T-helper 1 cell treated with Interleukin-12 subunit alpha and Interleukin-12 subunit beta and Interleukin-4 antibody, amounts not matched to agents 30 ng/mL and 1 ng/mL, for 36 hours (primary cell): Measurements from ENCODE around the gene DACH1. TPM values are rescaled to one million over a fixed set of nuclear protein-coding genes. Genes with fewer than 3 reads are reported as not detected.

Source experiments
- intact Hi-C: fragments of 100-400 bp; cut with micrococcal nuclease; formaldehyde crosslinking; loops from one replicate; pipeline ENCODE4 v1.15.1; 2024
- total RNA-seq: library from RNA; stranded (reverse); gene quantifications from 2 replicates; pipeline ENCODE4 v1.2.3, GENCODE V29; 2022

Gene DACH1
- total RNA-seq, 1 donor from 2014 or later = not detected

DNA sequence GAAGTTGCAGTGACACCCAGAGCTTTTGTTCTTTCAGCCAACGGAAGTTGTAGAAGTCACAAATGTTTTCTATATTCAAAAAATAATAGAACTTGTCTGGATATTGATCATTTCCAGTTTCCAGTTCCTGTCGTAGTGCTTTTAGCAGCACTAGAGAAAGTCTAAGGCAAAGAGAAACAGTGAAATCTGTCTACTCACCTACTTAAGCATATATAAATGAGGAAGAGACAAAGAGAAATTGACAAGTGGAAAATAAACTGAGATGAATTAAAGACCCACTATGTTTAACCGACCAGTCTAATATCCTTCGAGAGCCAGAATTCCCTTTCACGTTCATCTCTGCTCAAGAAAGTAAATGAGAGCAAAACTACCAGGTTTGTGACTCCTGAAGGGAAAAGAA is 36.7 kb downstream of the DACH1 start:
- intact Hi-C loops = no loop called here

DNA sequence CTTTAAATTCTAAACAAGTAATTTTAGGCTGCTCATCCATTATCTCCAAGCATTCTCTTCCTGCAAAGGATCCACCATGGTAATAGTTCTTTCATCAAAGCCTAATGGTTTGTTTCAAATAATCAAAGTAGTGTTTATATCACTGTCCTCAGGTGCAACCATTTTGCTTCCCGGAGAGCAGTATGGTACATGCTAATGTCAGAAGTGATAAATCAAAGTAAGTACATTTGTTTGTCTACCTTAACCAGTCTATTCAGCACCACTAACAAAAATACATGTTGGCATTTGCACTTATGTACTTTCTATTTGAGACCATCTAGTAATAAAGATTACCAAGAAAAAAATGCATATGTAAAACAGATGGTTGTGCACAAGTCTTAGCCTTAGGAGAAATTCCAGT is 37.5 kb downstream of the DACH1 start:
- intact Hi-C loops = no loop called here

DNA sequence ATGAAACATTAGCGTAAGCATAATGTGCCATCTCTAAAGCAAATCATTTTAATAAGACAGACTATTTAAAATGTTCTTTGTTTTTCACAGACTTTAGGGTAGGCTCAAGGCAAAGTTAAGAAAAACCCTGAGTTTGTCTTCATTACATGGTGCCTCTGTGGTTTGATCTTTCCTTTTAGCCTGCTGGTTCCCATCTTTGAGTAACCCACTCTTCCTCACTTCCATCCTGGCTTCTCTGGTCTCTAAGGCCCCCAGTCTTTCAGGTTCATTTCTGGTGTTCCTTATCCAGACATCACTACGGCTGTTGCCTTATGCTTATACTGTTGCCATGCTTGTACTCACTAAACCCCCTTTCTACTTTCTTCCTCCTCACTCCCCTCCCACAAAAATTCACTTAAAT is 38.4 kb downstream of the DACH1 start:
- intact Hi-C loops = no loop called here

DNA sequence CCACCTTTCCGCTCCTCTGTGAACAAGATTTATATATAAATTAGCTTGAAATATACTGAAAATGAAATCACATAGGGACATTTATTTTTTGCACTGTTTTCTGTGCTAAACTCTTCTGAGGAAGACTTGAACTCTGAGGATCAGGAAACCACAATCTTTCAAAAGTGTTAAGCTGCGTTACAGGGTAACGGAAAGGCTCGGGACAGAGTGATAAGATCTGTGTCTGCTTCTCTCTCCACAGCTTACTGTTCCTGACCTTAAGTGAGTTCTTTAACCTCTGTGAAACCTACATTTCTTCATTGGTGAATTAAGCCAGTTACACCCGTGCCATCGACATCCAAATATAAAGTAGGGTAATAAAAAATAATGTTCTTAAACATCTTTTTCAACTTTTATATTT is 38.9 kb downstream of the DACH1 start:
- intact Hi-C loops = no loop called here

DNA sequence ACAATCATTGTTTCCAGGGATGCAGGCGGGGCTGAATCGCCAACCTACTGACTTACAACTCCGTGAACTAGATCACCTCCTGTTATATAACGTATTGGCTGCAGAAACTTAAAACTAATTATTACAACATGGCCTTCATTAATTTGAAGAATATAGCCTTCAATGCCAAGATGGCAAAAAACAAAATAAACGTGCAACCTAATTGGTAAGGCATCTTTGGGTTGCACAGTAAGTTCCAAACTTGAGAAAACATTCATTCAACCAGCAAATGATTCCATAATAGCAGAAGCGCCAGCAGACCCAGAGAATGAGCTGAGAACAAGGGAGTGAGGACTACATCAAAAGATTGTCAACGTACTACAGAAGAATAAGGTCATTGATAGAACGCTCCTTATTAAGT is 39.8 kb downstream of the DACH1 start:
- intact Hi-C loops = no loop called here

DNA sequence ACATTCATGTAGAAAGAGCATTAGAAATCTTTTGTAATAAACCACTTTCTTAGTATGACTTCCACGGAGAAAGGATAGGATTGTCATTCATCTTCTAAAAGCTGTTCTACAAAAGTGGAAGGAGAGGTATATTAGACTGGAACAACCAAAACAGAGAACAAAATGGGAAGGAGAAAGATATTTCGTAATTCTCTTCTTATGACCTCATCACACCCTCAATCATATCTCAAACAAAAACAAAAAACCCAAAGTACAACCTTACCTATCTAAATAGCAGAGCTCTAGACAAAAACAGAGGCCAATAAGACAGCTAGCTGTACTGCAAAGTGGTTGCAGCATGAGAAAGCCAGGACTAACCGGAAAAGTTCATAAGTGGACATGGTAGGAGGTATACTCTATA is 46.3 kb downstream of the DACH1 start:
- intact Hi-C loops = no loop called here

DNA sequence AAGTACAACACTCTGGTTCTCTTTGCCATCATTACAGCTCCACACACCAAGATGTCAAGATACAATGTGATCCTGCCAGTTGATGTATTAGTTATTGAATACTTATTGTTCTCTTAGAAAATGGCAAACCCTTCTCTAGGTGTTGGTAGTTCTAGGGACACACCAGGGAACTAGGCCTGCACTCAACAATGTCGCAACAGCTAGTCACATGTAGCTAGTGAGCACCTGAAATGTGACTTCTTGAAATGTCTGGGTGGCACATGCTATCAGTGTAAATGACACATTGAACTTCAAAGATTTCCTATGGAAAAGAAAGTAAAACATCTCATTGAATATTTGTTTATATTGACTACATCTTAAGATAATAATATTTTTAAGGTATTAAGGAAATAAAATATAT is 49.7 kb downstream of the DACH1 start:
- intact Hi-C loops = no loop called here

DNA sequence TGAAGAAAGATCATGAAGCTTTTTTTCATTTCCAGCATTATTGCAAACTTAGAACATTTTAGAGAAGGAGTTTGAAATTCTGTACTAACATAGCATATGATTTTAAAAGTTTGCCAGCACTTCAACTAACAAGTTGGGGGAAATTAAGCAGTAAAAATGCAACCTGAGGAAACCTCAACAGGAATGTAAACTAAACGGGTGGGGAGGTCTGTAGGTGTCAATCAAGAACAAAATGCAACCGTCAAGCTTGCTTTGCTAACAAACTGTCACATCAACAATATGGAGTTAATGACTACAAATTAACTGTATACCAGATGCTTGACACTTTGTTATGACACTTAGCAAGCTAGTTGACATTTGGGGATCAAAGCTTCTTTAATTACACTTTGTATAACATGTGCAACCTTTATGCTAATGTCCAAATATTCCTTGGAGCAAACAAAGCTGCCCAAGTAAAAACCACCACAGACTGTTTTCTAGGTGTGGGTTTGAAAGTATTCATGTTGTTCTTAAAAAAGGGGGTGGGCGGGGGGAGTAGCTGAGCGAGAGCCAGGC is 52.1 kb downstream of the DACH1 start:
- intact Hi-C loops = no loop called here

DNA sequence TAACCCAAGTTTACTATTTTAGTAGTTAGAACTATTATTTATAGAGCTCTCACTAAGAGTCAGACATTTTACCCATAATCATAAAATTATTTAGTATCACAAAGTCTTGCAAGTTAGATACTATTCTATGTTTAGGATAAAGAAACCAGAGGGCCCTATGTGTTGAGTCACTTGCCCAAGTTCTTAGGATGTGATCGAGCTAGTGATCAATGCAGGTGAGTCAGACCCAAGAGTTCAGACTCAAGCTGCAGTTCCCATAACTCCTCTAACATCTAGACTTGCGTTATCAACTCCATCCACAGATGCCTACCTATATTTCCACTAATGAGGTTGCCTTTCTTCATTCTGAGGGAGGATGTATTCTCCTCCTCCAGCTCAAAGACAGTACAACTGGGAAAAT is 53.8 kb downstream of the DACH1 start:
- intact Hi-C loops = no loop called here

DNA sequence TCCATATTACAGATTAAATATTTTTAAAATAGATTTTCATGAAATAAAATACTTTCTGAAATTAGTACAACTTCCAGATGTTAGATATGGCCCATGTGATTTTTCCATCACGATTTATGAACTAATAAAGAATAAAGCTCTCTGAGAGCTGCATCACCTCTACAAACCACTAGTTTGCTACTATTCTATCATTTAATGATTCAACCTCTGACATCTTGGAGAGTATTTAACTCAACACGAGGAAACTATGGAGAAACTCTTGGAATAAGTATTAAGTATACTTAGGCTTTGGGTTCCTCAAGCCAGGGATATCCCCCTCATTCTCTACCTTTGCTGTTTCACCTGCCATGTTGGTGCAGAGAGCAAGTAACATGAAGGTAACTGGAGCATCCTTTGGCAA is 55.7 kb downstream of the DACH1 start:
- intact Hi-C loops = no loop called here

DNA sequence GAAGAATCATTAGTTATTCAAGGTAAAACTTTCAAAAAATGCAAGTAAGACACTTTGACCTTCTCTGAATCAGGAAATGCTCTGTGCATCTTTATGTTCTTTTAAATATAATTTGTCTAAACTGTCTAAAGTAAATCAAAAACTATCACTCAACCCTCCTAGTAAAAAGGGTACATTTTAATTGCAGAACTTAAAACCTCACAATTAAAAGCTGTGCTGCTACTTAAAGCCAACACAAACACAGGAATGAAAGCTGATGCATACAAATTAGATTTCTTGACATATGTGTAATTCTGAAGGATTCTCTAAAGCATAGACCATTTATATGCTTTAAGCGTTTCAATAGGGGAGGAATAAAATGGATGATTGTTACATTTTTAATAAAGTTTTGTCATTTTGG is 58.3 kb downstream of the DACH1 start:
- intact Hi-C loops = no loop called here

DNA sequence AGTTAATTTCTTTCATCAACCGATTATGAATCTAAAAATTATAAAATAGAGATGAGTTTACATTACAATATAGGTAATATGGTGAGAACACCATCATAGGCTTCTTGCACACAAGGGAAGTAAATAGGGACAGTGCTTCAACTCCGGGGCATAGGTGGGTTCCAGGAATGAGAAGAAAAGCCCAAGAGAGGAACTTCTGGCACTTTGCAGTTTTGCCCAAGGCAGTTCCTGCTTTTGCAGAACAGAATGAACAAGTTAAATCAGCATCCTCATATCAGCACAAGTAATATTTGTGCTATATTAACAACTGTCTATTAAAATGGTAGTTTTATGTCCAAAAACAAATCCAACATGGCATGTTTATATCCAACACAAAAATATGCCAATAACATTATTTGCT is 60.1 kb downstream of the DACH1 start:
- intact Hi-C loops = no loop called here

DNA sequence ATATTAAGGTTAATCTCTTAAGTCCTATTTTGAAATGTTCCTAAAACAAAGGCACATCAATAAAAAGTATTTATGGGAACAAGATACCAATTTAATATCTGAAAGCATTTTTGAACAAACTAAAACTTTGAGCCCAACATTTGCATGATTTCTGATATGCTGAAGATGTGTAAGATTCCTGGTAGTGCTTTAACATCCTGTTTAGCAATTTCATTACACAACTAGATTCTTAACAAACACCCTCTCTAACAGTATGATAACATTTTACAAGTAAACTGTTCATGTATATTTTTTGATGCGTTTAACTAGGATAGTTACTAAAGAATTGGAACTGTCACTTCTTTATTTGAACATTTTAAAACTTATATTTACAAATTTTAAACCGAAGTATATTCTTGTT is 63.9 kb downstream of the DACH1 start:
- intact Hi-C loops = no loop called here

DNA sequence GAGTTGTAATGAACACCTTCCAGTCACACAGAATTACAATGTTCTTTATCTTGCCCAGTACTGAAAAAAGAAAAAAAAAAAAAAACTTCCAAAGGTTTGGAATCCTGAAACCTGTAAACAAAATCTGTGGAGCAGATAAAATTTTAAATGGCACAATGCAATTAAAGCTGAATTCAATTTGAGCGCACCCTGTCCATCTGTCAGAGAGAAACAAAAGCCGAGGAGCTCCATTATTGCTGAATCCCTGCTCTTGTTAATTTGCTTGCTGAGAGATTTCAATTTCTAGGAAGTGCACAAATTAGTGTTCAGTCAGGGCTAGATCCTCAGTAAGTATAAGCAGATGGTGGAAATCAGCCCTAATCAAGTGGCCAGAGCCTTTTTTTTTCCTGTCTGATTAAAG is 65.2 kb downstream of the DACH1 start:
- intact Hi-C loops = no loop called here

DNA sequence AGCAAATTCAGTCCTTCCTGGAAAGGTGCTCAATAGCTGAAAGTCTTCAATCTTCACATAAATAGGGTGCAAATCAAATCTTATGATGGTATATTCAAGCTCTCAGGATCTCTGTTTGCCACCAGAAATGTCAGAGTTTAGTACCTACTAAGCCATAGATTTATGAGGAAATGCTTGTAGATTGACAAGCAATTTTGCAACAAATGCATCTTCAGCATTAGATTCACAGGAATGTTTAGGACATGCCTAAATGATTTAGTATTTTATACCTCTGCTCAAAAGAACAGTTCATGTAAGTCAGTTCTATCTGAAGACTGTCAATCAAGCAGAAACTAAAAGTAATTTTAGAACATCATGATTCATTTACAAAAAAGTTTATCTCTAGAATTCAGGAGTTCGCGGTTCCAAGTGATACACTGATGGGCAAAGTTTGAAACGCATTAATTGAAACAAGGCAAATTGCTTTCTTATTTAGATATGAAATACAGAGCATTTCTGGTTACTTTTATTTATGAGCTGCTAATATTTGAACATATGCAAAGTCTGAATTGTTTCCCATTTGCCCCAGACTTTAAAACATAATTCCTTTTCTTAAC is 65.7 kb downstream of the DACH1 start:
- intact Hi-C loops = no loop called here

DNA sequence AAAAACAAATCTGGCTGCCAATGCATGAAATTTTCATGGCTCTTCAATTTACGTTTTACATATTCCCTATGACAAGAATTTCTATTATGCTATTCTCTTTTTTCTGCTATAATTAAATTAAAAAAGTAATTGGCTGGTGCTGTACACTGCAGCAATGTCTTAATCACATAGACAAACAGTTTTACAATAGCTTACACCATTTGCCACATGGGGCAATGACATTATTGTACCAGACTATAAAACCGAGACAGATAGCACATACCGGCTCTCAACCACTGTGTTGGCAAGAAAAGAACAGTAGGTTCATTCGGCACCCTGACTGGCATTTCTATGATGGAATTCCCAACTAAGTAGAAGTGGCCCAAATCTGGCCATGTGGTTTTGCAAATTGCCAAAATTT is 67.7 kb downstream of the DACH1 start:
- intact Hi-C loops = no loop called here

DNA sequence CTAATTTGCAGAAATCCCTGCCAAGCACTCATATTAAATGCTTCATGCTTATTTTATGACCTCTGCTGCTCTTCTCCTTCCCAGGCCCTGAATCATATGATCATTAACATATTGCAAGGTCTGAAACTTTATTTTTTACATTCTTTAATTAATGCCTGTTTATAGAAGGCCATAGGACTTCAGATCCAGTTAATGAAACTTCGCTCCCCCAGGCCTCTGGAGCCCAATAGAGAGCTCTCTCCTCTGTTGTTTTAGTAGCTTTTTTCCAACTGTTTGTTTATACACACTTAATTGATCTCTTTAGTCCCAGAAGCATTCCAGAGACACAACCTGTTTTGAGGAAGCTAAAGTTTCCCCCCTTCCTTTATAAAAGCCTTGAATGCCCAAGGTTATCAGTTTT is 68.3 kb downstream of the DACH1 start:
- intact Hi-C loops = no loop called here

DNA sequence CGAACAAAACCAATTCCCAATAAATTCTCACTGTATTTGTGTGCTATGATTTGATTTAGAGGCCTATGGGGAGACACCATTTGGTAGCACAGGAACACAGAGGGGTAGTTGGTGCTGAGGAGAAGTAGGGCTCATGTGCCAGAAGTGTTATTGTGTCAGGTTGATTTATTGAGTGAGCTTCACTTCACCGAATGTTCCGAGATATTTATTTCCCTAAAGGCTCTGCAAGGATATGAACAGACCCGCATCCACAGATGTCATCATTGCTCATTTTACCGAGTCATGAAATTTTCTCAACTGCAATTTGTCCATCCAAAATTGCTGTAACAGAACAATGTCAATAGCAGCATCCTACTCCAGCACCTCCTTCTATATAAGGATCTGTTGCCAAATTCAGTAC is 69.5 kb downstream of the DACH1 start:
- intact Hi-C loops = no loop called here

DNA sequence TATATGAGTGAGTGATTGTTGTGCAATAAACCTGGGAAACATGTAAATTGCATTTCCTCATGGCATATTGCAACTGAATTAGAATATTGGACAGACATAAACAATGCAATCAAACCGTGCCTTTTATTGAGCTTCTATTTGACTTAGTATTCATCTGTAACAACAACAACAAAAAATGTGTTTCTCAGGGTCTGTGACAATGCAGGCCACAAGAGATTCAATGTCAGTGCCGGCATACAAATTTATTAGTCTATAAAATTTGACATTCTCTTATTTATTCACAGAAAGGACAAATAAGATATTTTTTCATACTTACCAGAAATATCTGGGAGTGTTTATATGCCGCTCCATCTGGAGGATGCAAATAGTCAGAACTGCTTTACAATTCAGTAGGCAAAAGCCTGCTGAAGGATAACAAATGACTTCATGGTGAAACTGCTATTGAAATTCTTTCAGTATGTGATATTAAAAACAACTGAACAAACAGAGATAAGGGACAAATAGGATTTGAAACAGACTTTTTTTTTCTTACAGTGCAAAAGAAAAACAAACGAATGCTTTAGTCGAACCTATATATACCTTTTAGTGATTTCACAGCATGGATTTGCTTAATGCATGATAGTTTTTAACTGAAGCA is 77.2 kb downstream of the DACH1 start:
- intact Hi-C loops = no loop called here

DNA sequence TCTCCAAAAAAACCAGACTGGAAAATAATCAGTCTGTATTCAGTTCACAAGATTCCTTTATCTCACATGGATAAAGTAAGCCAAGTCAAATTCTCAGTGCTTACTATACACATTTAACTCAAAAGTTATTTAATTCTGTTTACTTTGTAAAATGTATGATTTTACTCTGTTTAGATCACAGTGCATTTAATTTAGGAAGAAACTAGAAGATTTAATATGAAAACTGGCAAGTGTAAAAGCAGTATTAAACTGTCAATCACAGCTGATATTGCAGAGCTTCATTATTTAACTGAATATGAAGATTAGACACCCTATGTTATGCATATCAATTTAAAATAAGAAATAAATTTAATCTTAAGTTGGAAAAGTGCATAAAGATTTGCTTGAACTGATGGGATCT is 78.0 kb downstream of the DACH1 start:
- intact Hi-C loops = no loop called here

DNA sequence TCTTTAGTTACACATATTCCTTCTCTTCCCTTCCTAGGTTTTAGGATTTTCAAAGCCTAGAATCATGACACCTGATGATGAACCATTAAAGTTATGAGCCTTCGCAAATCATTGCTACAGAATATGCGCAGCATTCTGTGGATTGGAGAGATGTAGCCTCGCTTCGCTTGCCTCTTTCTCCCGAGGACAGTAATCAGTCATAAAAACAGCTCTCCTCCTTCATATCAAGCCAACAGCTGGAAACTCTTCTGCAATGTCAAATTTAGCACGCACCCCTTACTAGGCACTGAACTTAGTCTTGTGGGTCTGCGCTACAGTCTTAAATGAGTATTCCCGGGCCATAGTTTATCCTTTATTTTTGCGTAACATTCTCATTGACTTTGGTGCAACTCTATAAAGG is 79.6 kb downstream of the DACH1 start:
- intact Hi-C loops = no loop called here

DNA sequence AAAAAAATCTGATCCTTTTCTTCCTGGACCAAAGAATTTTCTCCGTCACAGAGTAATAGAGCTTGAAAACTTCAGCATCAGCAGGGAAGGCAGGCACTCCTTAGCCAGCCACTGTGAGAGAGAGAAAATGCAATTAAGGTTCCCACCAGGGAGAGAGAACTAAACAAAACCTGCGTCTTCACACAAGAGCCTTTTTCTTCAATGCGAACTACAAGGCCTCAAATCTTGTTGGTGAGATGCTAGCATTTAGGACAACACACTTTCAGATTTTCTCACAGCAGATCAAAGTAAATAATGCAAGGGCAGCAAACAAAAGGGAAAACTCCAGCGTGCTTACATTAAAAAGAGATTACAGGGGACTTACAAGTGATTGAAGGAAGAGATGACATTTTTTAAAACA is 80.1 kb downstream of the DACH1 start:
- intact Hi-C loops = no loop called here

DNA sequence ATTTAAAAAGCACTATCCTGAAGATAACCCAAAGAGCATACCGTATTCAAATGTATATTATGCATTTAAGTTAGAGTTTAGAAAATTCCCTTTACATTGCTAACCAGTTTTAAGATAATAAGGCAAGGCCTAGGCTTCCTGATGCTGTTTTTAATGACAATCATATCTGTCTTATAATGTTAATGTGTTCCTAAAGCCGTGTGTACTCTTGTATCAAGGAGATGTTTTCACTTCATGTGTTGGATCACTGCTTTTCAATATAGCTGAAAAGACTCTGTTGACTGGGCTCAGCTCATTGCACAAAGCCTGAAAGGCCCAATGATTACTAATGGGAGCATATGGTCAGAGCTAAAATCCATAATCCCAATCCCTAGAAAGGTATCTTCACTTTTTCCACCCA is 81.6 kb downstream of the DACH1 start:
- intact Hi-C loops = no loop called here
